Measurements from ENCODE around the gene RAB36. TPM values are rescaled to one million over a fixed set of nuclear protein-coding genes. Genes with fewer than 3 reads are reported as not detected.

RAB36 gene
- total RNA-seq, 1 experiment from 2014 or later: 1.8 TPM

GRCh38 chr22:23104187-23104971, 40.9 kb upstream of the RAB36 start:
- POLR2A ChIA-PET: no interaction called here
- no peak overlapping the region for H3K27ac Mint-ChIP-seq
- ATAC-seq: no peak
- H3K9me3 Mint-ChIP-seq: no peaks in the 10 kb centered on the region
- H3K27me3 Mint-ChIP-seq (ENCODE audit: low read depth): no peaks in the 10 kb centered on the region
- H3K36me3 Mint-ChIP-seq: no peaks in the 10 kb centered on the region
- no peak overlapping the region for H3K4me3 Mint-ChIP-seq
- CTCF ChIA-PET: interaction anchor here (1.1 to 2.9 kb wide), 2 partner anchors 145 to 281 kb away, joined by 3 to 14 read pairs; no protein-coding TSS in a partner anchor
- no peak for DNase-seq (ENCODE audit: low spot score)
- H3K4me1 Mint-ChIP-seq: no peaks in the 10 kb centered on the region
- TF ChIP-seq SOX15 (CRISPR knock-in tag; IDR thresholded peaks at IDR 0.05): no peak
- TF ChIP-seq, protein P1, sequence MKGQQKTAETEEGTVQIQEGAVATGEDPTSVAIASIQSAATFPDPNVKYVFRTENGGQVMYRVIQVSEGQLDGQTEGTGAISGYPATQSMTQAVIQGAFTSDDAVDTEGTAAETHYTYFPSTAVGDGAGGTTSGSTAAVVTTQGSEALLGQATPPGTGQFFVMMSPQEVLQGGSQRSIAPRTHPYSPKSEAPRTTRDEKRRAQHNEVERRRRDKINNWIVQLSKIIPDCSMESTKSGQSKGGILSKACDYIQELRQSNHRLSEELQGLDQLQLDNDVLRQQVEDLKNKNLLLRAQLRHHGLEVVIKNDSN (CRISPR knock-in tag; IDR thresholded peaks at IDR 0.05): no peak
- no peak for TF ChIP-seq ZSCAN18 (CRISPR knock-in tag; IDR thresholded peaks at IDR 0.05)
- no peak for TF ChIP-seq ESRRA (CRISPR knock-in tag; IDR thresholded peaks at IDR 0.05; ENCODE audit: borderline replicate concordance)
- TF ChIP-seq, protein P2, sequence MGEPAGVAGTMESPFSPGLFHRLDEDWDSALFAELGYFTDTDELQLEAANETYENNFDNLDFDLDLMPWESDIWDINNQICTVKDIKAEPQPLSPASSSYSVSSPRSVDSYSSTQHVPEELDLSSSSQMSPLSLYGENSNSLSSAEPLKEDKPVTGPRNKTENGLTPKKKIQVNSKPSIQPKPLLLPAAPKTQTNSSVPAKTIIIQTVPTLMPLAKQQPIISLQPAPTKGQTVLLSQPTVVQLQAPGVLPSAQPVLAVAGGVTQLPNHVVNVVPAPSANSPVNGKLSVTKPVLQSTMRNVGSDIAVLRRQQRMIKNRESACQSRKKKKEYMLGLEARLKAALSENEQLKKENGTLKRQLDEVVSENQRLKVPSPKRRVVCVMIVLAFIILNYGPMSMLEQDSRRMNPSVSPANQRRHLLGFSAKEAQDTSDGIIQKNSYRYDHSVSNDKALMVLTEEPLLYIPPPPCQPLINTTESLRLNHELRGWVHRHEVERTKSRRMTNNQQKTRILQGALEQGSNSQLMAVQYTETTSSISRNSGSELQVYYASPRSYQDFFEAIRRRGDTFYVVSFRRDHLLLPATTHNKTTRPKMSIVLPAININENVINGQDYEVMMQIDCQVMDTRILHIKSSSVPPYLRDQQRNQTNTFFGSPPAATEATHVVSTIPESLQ (CRISPR knock-in tag; IDR thresholded peaks at IDR 0.05): no peak
- TF ChIP-seq, protein P3, sequence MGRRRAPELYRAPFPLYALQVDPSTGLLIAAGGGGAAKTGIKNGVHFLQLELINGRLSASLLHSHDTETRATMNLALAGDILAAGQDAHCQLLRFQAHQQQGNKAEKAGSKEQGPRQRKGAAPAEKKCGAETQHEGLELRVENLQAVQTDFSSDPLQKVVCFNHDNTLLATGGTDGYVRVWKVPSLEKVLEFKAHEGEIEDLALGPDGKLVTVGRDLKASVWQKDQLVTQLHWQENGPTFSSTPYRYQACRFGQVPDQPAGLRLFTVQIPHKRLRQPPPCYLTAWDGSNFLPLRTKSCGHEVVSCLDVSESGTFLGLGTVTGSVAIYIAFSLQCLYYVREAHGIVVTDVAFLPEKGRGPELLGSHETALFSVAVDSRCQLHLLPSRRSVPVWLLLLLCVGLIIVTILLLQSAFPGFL (CRISPR knock-in tag; IDR thresholded peaks at IDR 0.05; ENCODE audit: borderline replicate concordance): no peak

DNA sequence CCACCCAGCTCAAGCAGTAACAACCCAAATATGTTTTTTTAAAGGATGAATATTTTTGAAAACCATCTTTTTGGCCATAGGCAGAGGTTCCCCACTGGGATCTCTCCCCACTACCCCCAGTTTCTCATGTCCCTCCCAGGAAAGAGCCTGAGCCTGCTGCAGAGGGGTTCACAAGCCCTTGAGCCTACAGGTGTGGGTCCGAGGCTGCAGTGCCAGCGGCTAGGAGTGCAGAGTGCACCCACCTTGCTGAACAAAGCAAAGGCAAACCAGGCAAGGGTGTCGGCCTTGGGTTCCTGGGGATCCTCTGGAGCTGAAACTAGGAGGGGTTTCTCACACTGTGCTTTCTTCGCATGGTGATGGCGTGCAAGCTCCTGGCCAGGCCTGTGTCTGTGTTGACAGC, 40.0 kb upstream of the RAB36 start:
- no peak for DNase-seq (ENCODE audit: low spot score)
- Mint-ChIP-seq H3K36me3 (no peaks in the 10 kb centered on the region), H3K4me1 (no peaks in the 10 kb centered on the region), H3K27ac (no peak overlapping the region), H3K4me3 (no peak overlapping the region), H3K9me3 (no peaks in the 10 kb centered on the region), H3K27me3 (ENCODE audit: low read depth) (no peaks in the 10 kb centered on the region)
- ChIA-PET CTCF (interaction anchor here (1.1 to 2.0 kb wide), 2 partner anchors 146 to 280 kb away, joined by 3 to 8 read pairs; no protein-coding TSS in a partner anchor), POLR2A (no interaction called here)
- no peak for ATAC-seq
- TF ChIP-seq ATF1 (CRISPR knock-in tag; IDR thresholded peaks at IDR 0.05) (no peak), RELA (CRISPR knock-in tag; IDR thresholded peaks at IDR 0.05; ENCODE audit: borderline replicate concordance) (no peak), ERG (CRISPR knock-in tag; IDR thresholded peaks at IDR 0.05) (no peak), CREB1 (CRISPR knock-in tag; IDR thresholded peaks at IDR 0.05) (no peak), ZNF416 (CRISPR knock-in tag; IDR thresholded peaks at IDR 0.05) (no peak), E2F5 (CRISPR knock-in tag; IDR thresholded peaks at IDR 0.05) (no peak), SMAD4 (CRISPR knock-in tag; IDR thresholded peaks at IDR 0.05) (no peak), ZSCAN18 (CRISPR knock-in tag; IDR thresholded peaks at IDR 0.05) (no peak), ZBTB21 (CRISPR knock-in tag; IDR thresholded peaks at IDR 0.05; ENCODE audit: borderline replicate concordance) (no peak)
- TF ChIP-seq, protein P4, sequence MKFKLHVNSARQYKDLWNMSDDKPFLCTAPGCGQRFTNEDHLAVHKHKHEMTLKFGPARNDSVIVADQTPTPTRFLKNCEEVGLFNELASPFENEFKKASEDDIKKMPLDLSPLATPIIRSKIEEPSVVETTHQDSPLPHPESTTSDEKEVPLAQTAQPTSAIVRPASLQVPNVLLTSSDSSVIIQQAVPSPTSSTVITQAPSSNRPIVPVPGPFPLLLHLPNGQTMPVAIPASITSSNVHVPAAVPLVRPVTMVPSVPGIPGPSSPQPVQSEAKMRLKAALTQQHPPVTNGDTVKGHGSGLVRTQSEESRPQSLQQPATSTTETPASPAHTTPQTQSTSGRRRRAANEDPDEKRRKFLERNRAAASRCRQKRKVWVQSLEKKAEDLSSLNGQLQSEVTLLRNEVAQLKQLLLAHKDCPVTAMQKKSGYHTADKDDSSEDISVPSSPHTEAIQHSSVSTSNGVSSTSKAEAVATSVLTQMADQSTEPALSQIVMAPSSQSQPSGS (CRISPR knock-in tag; IDR thresholded peaks at IDR 0.05; ENCODE audit: borderline replicate concordance, low read depth): no peak
- TF ChIP-seq, protein P5, sequence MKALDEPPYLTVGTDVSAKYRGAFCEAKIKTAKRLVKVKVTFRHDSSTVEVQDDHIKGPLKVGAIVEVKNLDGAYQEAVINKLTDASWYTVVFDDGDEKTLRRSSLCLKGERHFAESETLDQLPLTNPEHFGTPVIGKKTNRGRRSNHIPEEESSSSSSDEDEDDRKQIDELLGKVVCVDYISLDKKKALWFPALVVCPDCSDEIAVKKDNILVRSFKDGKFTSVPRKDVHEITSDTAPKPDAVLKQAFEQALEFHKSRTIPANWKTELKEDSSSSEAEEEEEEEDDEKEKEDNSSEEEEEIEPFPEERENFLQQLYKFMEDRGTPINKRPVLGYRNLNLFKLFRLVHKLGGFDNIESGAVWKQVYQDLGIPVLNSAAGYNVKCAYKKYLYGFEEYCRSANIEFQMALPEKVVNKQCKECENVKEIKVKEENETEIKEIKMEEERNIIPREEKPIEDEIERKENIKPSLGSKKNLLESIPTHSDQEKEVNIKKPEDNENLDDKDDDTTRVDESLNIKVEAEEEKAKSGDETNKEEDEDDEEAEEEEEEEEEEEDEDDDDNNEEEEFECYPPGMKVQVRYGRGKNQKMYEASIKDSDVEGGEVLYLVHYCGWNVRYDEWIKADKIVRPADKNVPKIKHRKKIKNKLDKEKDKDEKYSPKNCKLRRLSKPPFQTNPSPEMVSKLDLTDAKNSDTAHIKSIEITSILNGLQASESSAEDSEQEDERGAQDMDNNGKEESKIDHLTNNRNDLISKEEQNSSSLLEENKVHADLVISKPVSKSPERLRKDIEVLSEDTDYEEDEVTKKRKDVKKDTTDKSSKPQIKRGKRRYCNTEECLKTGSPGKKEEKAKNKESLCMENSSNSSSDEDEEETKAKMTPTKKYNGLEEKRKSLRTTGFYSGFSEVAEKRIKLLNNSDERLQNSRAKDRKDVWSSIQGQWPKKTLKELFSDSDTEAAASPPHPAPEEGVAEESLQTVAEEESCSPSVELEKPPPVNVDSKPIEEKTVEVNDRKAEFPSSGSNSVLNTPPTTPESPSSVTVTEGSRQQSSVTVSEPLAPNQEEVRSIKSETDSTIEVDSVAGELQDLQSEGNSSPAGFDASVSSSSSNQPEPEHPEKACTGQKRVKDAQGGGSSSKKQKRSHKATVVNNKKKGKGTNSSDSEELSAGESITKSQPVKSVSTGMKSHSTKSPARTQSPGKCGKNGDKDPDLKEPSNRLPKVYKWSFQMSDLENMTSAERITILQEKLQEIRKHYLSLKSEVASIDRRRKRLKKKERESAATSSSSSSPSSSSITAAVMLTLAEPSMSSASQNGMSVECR (CRISPR knock-in tag; IDR thresholded peaks at IDR 0.05; ENCODE audit: borderline replicate concordance): no peak
